HG02610 (cell line): ENCODE results near the gene GALNTL6.
"Not testable (repeated sequence)": the region's sequence is repeated elsewhere in the genome, so short reads cannot be mapped to it uniquely, and the experiment has no call there.

Source experiments
- ATAC-seq: cut with Tn5 transposase; IDR thresholded peaks from one replicate; pipeline ENCODE4 v1.9.1; 2021; ENCODE audit warnings: mild to moderate bottlenecking, moderate library complexity; ENCODE audit not compliant: unreplicated experiment

Gene GALNTL6

DNA sequence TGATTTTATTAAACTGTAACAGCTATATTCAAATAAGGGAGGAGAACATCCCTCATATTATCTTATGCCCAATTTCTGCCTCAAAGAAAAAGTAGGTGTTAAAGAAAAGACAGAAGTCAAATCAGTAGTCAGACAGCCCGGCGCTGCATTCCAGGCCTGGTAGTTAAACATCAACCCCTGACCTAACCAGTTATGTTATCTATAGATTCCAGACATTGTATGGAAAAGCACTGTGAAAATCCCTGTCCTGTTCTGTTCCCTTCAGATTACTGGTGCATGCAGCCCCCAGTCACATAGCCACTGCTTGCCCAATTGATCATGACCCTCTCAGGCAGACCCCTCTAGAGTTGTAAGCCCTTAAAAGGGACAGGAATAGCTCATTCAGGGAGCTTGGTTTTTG, 1085.5 kb downstream of the GALNTL6 start:
- ATAC-seq, result no peak

DNA sequence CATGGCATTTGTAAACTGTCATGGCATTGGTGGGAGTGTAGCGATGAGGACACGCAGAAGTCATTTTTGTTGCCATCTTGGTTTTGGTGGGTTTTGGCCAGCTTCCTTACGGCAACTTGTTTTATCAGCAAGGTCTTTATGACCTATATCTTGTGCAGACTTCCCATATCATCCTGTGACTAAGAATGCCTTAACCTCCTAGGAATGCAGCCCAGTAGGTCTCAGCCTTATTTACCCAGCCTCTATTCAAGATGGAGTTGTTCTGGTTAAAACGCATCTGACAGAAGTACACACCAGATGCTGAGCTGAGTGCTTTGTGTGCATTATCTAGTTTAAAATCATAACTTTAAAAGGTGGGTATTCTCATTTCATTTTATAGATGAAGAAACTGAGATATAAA, 1086.7 kb downstream of the GALNTL6 start:
- no peak for ATAC-seq

DNA sequence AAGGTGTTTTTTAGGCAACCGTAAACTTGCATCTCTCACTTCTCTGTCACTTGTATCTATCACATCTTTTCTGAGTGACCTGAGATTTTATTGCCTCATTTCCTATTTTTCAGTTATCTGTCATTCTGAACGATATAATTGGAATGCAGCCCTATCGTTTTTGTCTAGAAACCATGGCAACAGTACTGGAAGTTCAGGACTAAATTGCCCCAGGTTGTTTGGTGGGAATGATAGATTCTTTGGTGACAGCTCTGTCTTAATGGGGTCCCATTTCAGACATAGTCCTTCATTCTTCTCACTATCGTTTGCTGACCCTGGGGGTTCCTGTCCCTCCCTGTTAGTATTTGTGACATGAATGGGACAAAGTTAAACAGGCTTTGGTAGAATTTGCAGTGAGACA, 1087.7 kb downstream of the GALNTL6 start:
- no peak for ATAC-seq

DNA sequence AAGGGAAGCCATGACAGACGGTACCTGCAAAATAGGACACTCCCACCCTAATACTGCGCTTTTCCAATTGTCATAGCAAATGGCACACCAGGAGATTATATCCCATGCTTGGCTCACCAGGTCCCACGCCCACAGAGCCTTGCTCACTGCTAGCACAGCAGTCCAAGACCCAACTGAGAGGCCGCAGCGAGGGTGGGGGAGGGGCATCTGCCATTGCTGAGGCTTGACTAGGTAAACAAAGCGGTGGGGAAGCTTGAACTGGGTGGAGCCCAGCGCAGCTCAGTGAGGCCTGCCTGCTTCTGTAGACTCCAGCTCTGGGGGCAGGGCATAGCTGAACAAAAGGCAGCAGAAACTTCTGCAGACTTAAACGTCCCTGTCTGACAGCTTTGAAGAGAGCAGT, 1099.3 kb downstream of the GALNTL6 start:
- not testable (repeated sequence) for ATAC-seq

DNA sequence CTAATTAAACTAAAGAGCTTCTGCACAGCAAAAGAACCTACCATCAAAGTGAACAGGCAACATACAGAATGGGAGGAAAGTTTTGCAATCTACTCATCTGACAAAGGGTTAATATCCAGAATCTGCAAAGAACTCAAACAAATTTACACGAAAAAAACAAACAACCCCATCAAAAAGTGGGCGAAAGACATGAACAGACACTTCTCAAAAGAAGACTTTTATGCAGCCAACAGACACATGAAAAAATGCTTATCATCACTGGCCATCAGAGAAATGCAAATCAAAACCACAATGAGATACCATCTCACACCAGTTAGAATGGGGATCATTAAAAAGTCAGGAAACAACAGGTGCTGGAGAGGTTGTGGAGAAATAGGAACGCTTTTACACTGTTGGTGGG, 1104.2 kb downstream of the GALNTL6 start:
- ATAC-seq, result not testable (repeated sequence)

DNA sequence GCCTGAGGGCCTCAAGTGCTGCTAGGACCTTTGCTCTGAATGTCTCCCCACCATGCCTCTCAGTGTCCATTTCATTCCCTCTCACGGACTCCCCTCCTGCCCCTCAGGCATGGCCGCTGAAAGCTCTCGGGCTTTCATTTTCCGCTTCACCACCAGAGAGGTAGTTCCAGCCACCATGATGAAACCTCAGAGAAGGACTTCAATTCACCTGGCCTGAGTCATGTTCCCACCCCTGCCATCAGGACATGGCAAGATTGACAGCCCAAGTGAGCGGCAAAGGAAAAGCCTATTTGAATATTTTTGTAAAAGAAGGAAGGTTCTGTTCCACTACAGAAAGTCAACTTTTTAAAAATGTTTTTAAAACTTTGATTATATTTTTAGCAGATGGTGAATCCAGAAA, 1106.1 kb downstream of the GALNTL6 start:
- ATAC-seq, result no peak

DNA sequence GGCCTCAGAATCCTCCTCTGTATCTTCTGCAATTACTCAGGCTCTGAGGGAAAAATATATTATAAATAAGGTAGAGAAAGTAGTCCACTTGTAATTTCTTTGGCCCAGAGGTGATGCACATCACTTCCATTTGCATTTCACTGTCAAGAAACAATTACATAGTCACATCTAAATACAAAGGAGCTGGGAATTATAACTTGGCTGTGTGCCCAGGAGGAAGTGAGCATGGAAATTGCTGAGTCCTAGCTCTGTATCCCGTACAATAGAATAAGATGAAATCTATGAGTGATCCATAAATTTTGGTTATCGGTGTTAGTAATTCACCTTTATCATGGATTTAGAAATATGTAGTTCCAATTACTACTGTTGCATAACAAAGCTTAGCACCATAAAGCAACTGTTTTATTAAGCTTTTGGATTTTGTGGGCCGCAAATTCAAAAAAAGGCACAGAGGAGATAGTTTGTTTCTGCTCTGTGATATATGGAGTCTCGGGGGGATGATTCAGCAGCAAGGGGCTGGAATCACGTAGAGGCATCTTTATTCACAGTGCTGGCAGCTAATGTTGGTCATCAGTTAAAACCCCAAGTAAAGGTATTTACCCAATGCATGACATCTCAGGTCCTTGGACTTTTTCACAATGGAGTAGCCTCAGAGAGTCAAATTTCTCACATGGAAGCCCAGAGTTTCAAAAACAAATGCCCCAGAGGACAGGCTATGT, 1114.1 kb downstream of the GALNTL6 start:
- no peak for ATAC-seq

DNA sequence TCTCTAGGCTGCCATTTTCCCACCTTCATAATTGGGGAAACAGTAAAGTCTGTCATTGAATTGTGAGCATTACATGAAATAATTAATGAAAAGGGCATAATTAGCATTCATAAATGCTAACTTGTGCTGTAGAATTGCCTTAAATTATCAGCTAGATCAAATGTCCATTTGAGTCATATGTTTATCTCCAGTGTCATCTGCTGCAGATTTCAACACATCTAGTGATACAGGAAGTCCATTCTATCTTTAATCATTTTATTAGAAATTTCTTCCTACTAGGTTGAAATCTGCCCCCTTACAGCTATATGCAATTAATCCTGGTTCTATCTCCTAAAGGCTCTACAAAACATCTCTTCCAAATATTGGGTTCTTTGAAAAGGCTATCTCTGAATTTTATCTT, 1115.1 kb downstream of the GALNTL6 start:
- ATAC-seq, result no peak

DNA sequence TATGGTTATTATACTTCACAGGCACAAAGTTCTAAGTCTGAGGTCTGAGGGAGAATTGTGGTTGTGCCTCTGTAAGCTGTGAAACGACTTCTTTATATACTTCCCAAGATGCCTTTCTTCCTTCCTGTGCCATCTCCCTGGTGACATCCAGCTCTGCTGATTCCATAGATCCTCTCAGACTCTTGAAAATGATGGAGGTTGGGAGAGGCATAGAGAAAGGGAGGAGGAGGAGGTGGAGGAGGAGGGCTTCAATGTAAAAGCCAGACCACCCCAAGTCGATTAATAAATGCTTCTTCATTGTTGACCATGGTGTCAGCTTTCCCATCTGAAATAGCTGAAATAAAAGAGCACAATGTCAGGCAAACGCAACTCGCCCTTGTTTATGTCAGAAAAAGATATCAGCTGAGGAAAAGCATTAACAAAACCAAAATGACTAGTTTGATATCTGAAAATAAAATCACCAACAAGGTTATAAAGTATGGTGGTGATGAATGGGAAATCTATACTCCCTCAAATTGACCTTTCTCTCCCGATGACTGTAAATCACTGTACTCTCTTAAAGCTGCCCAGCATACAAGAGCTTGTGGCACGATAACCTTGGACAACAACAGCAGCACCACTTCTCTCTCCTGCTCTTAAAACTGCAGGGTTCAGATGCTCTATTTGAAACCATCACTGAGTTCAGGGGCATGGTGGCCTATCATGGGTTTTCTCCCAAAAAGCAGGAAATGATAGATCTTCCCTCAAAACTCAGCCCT, 1125.0 kb downstream of the GALNTL6 start:
- no peak for ATAC-seq

DNA sequence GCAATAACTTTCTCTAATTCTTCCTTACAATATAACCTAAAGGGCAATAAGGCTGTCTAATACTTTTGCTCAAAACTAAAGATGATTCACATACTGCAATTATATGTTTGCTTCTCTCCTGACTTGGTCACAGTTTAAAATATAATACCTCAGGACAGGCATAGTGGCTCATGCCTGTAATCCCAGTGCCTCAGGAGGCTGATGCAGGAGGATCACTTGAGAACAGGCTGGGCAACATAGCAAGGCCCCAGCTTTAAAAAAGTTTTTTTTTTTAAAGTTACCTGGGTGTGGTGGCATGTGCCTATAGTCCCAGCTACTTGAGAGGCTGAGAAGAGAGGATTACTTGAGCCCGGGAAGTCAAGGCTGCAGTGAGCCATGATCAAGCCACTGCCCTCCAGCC, 1125.7 kb downstream of the GALNTL6 start:
- no peak for ATAC-seq

DNA sequence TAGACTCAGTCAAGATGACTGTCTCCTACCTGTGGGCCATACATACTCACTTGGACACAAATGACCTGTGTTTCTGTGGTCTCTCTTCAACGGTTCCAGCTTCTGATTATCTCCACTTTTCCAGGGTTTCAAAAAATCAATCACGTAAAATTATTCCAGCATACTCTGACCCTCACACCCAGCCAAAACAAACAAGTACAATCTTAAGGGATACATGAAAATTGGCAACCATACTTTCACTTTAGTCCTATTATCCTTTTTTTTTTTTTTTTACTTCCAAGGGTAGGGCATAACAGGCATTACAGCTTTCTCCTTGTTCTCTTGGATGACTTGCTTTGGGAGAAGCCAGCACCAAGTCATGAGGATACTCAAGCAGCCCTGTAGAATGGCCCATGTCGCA, 1129.6 kb downstream of the GALNTL6 start:
- ATAC-seq, result no peak

DNA sequence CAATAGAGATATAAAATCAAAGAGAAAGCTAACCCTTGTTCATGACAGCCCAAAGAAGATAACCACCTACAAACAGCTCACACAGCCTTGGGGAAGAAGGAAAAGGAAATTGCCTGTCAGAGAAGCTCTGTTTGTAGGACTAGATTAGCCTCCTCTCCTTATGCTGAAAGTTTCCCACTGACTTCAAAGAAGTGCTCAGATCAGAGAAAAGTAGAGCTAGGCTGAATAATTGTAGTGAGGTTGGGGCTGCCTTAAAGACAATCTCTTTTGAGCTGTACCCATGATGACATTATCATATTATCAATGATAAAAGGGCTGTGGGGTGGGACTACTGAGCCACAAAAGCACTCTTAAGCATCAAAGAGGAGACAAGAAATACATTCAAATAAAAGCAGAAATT, 1132.4 kb downstream of the GALNTL6 start:
- no peak for ATAC-seq

DNA sequence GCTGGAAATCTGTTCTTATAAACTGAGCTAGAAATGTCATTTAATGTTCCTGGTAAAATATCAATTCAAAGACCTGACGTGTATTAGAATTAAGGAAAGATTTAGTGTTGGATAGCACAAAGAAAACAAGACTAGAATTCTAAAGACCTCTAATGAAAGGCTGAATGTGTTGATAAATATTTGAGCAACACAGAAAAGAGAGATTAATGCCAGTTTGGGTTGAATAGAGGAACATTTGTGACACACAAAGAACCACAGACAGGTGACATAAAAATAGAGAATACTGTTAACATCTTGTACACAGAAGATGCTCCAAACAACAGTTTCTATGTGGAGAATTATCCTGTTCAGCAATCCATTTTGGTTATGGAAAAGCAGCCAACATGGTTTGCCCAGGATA, 1133.3 kb downstream of the GALNTL6 start:
- no peak for ATAC-seq

DNA sequence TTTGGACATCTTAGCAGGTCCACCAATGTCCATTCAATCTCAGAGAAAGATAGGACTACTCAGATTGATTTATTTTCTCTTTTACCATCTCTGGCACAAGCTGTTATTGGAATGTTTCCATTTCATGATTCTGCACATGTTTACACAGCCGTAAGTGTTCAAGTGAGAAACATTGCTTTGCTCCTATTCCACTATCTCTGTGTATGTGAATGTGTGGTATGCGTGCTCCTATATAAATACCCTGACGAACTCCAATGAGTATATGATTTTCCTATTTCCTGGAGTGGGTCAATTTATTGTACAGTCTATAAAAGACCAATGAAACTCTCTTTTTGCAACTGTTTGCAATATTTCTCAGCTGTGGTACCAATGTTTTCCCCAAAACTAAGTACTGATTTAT, 1134.4 kb downstream of the GALNTL6 start:
- no peak for ATAC-seq

DNA sequence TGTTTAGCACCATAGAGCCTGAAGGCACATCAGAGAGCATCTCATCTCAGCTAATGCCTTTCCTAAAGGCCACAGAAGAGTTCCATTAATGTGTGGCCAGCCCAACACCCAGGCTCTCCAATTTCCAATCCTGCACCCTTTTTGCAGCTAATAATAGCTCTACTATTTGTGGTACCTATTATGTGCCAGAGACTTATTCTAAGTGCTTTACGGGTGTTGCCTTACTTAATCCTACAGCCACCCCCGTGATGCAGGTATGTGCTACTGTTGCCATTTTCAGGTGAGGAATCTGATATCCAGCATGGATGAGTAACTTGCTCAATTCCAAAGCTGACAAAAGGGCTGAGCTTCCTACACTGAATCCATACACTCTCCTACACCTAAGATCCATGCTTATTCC, 1137.8 kb downstream of the GALNTL6 start:
- no peak for ATAC-seq

DNA sequence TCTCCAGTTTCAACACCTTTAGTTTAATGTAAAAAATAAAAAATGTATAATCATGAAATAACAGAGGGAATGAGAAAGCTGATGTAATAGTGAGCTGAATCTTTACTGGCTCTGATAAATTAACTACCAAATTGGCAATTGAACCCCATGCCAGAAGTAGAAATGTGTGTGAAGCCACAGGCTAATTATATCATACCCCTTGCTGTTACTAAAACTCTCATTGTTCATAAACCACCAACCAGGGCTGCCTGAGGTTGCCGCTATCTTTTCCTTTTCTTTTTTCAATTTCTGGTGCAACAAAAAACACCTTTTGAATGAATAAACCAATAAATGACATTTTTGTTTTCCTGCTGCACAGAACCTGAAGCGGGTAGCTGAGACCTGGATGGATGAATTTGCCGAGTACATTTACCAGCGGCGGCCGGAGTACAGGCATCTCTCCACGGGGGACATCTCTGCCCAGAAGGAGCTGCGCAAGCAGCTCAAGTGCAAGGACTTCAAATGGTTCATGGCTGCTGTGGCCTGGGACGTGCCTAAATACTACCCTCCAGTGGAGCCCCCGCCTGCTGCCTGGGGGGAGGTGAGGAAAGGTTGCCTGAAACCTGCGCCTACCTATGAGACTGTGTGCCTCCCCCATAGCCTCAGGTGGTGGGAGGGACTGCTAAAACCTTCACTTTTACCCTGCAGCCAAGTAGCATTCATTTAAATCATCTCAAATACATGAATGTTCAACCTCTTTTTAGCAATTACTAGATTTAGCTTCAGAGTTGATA, 1138.7 kb downstream of the GALNTL6 start:
- ATAC-seq, result no peak

DNA sequence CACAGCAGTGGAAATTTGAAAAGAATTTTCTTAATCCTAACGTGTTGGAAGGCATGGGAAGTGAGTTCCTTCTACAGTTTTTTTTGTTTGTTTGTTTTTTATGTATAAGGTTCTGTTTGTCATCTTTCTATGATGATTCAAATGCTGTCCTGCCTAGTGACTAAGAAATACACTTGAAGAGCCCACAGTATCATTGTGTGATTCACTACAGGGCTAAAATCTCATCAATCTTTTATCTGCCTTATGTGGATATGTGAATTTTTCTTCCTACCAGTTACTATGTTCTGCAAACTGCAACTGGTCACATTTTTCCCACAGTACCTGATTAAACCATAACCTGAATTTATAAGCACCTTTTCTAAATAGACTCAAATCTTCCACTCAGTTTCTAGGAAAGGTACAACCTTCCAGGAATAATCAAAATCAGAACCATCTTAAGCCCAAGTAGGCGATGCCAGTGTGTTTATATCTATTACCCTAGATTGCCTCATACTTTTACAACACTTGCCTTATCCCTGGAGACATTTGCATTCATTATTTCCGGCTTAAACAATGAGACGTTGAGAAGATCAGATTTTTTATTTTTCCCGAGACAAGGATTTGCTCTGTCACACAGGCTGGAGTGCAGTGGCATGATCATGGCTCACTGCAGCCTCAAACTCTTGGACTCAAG, 1140.8 kb downstream of the GALNTL6 start:
- no peak for ATAC-seq

DNA sequence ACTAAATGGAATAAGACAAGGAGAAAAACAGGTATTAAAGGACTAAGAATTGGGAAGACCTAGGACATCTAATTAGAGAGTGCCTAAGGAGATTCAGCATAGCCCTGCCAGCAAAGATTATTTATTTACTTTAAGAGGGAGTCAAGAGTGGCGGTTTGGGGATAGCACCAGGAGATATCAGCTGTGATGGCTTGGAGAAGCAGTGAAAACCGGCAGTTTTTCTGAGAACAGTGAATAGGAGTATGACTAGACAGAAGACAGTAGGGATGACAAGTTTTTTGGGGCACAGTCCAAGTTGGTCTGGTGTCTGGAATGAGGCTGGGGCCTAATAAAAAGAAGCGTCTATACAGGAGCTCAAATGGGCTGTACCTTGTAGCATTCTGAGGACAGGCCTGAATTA, 1143.1 kb downstream of the GALNTL6 start:
- not testable (repeated sequence) for ATAC-seq

DNA sequence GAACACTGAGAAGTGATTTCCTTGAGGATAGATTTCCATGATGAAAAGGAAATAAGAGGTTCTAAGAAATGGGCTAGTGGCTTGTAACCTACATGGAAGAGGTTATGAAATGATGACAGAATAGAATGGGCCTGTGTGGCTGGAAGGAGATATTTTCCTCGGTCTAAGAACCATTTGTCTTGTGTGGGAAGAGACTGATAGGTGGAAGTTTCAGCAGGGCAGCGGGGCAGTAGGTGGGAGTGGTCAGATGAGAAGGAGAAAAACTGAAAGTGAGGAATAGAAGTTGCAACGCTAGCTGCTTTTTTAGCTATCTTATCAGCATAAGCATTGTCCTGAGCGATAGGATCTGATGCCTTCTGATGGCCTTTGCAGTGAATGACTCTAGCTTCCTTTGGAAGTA, 1144.0 kb downstream of the GALNTL6 start:
- no peak for ATAC-seq

DNA sequence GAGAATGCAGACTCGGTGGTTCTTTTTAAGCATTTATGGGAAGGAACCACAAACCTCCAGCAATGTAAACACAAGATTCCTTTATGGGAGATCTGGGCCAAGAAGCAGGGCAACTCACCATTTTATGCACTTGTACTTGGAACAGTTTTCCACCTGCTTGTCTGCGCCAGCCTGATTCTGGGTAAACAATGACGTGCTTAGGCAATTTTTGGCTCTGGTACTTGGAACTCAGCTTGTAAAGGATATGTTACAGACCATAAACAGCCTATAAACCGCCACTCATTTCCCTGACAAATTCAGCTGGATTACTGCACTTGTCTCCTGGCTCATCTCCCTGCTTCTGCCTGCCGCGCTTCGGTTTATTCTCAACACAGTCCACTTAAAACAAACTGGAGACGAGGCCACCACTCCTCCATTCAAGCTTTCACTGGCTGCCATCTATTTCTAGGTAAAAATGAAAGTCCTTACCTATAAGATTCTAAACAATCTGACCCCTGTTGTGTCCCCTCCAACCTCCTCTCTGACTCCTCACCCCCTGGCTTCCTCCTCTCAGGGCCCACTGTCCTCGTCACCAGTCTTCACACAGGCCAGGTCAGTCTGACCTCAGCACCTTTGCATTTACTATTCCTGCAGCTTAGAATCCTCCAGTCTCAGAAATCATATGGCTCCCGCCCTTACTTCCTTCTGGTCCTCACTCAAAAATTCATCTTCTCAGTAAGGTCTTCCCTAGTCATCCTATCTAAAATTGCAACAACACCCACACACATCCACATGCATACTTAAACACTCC, 1149.6 kb downstream of the GALNTL6 start:
- ATAC-seq, result no peak
